Glutamatergic neuron (in vitro differentiated cells): Measurements from ENCODE around the gene EPB41L5. TPM values are rescaled to one million over a fixed set of nuclear protein-coding genes. Genes with fewer than 3 reads are reported as not detected.

Source experiments
- DNase-seq: peaks from one replicate; pipeline ENCODE4 v3.0.0; 2022
- H3K27ac Mint-ChIP-seq: one replicate; pipeline ENCODE4 v1.8.0; 2020; ENCODE audit warnings: mild to moderate bottlenecking, mixed read lengths, inconsistent platforms; ENCODE audit not compliant: unreplicated experiment
- H3K27me3 Mint-ChIP-seq: one replicate; pipeline ENCODE4 v1.8.0; 2020; ENCODE audit warnings: mild to moderate bottlenecking, moderate library complexity, mixed read lengths, inconsistent platforms; ENCODE audit not compliant: unreplicated experiment
- H3K36me3 Mint-ChIP-seq: one replicate; pipeline ENCODE4 v1.8.0; 2020; ENCODE audit warnings: mild to moderate bottlenecking, mixed read lengths, inconsistent platforms; ENCODE audit not compliant: unreplicated experiment
- H3K4me1 Mint-ChIP-seq: one replicate; pipeline ENCODE4 v1.8.0; 2020; ENCODE audit warnings: mild to moderate bottlenecking, low read depth, mixed read lengths, inconsistent platforms; ENCODE audit not compliant: unreplicated experiment
- H3K4me3 Mint-ChIP-seq: one replicate; pipeline ENCODE4 v1.8.0; 2020; ENCODE audit warnings: mild to moderate bottlenecking, mixed read lengths, inconsistent platforms; ENCODE audit not compliant: unreplicated experiment
- H3K9me3 Mint-ChIP-seq: one replicate; pipeline ENCODE4 v1.8.0; 2020; ENCODE audit warnings: mild to moderate bottlenecking, moderate library complexity, mixed read lengths, inconsistent platforms; ENCODE audit not compliant: unreplicated experiment
- total RNA-seq: library from RNA; stranded (reverse); fragmentation: NEBNext Ultra II Directional; extraction: Animal tissue kit (Norgen Biotek cat#: 25700); gene quantifications from one replicate; pipeline ENCODE4 v1.2.1, GENCODE V29; 2021; ENCODE audit not compliant: unreplicated experiment
- TF ChIP-seq, protein P1 (sequence below): fragments of 200-600 bp; sonication (generic); IDR thresholded peaks from one replicate; pipeline ENCODE4 v1.5.0; 2021; ENCODE audit not compliant: partially characterized antibody, unreplicated experiment

Gene EPB41L5
- total RNA-seq, 1 donor from 2014 or later = 71.7 TPM

DNA sequence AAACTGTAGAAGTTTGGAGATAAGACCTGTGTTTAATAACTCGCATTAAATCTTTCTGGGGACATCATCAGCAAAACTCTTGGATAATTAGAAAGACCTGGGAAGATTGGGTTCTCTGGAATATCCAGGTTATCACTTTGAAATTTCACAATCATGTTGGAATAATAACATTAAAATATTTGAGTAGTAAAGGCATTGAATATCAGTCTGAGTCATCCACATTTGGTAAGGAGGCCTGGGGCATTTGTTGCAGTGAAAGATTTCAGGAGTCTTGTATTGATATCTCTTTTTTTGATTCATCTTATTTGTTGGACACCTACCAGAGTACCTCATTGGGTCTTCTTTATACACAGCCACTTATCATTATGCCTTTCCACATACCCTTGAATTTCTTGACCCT is 95.9 kb downstream of the EPB41L5 start:
- Mint-ChIP-seq H3K27me3 (peaks cover 2% of the 10 kb centered on the region), H3K36me3 (no peaks in the 10 kb centered on the region), H3K4me3 (no peak overlapping the region), H3K9me3 (no peaks in the 10 kb centered on the region), H3K4me1 (peaks cover 2% of the 10 kb centered on the region), H3K27ac (no peak overlapping the region)
- TF ChIP-seq, protein P1, sequence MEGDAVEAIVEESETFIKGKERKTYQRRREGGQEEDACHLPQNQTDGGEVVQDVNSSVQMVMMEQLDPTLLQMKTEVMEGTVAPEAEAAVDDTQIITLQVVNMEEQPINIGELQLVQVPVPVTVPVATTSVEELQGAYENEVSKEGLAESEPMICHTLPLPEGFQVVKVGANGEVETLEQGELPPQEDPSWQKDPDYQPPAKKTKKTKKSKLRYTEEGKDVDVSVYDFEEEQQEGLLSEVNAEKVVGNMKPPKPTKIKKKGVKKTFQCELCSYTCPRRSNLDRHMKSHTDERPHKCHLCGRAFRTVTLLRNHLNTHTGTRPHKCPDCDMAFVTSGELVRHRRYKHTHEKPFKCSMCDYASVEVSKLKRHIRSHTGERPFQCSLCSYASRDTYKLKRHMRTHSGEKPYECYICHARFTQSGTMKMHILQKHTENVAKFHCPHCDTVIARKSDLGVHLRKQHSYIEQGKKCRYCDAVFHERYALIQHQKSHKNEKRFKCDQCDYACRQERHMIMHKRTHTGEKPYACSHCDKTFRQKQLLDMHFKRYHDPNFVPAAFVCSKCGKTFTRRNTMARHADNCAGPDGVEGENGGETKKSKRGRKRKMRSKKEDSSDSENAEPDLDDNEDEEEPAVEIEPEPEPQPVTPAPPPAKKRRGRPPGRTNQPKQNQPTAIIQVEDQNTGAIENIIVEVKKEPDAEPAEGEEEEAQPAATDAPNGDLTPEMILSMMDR = no peak
- no peak for DNase-seq

DNA sequence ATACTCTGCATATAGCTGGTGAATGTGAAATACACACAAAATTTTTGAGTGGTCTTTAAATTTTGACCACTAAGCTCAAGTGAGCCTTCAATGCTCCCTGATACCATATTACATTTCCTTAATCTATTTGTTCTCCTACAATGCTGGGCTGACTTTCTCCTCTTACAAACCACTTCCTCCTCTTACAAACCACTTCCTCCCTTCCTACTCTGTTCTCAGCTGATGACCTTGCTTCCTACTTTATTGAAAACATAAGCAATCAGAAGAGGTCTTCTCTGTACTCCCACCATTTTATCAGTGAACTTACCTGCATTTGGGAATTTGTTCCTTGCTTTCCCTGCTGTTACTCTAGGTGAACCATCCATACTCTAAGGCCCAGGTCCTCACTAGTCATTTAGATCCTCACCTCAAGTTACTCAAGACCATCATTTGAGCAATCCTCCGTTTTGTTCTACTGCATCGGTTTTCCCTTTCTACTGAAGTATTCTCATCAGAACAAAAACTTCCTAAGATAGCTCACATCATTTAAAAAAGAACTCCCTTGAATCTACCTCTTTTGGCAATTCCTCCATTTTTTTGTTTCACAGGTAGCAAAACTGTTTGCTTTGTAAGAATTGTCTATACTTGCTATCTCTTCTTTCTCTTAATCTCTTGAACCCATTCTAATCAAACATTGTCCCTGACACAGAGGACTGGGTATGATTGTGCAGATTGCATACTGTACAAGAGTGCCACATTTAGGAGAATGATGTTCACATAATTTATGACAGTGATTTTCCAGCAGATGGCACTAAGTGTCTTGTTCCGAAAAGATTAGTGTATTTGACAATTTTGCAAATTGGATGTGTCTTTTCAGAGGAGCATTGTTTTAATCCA is 96.5 kb downstream of the EPB41L5 start:
- Mint-ChIP-seq H3K27ac (no peak overlapping the region), H3K27me3 (no peaks in the 10 kb centered on the region), H3K9me3 (no peaks in the 10 kb centered on the region), H3K4me3 (no peak overlapping the region), H3K4me1 (peaks cover 2% of the 10 kb centered on the region), H3K36me3 (no peaks in the 10 kb centered on the region)
- DNase-seq = no peak
- TF ChIP-seq, protein P1 = peak; percentile 25

DNA sequence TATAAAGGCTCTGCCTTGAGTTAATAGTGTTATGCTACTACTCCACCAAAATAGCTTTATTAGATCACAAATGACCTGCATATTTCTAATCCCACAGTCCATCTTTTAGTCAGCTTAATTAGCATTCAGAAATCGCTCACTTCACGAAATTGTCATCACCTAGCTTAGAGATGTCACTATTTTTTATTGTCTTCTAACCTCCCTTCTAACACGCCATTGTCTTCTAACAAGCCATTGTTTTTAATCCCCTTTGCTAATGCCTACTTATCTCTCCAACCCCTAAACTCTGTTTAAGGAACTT is 97.1 kb downstream of the EPB41L5 start:
- no peak overlapping the region for H3K4me3 Mint-ChIP-seq
- no peak for DNase-seq
- no peaks in the 10 kb centered on the region for H3K9me3 Mint-ChIP-seq
- H3K4me1 Mint-ChIP-seq = peaks cover 2% of the 10 kb centered on the region
- no peak overlapping the region for H3K27ac Mint-ChIP-seq
- no peaks in the 10 kb centered on the region for H3K36me3 Mint-ChIP-seq
- TF ChIP-seq, protein P1 = no peak
- H3K27me3 Mint-ChIP-seq = no peaks in the 10 kb centered on the region

DNA sequence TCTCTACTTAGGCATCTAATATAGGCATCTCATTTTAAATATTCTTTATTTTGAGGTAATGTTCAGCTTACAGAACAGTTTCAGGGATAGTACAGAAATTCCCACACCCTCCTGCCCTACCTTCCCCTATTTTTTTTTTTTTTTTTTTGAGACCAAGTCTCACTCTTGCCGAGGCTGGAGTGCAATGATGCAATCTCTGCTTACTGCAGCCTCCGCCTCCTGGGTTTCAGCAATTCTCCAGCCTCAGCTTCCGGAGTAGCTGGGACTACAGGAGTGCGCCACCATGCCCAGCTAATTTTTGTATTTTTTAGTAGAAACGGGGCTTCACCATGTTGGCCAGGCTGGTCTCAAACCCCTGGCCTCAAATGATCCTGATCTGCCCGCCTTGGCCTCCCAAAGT is 97.6 kb downstream of the EPB41L5 start:
- Mint-ChIP-seq H3K4me3 (no peak overlapping the region), H3K36me3 (no peaks in the 10 kb centered on the region), H3K27me3 (no peaks in the 10 kb centered on the region), H3K4me1 (peaks cover 2% of the 10 kb centered on the region), H3K9me3 (no peaks in the 10 kb centered on the region), H3K27ac (no peak overlapping the region)
- DNase-seq = no peak
- TF ChIP-seq, protein P1 = no peak

DNA sequence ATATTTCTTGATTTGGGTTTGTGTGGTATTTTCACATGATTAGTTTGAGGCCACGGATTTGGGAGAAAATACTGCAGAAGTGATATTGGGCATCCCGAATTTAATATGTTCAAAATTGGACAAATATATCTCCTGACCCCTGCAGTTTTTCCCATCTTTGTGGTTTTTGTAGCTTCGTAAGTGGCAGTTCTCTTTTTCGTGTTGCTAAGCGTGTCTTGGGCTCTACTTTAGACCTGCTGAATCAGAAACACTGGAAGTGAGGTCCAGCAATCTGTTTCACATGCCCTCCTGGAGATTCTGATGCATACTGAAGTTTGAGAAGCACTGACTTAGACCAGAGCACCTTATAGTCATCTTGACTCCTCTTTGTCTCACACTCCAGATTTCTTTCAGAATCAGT is 98.3 kb downstream of the EPB41L5 start:
- TF ChIP-seq, protein P1 = no peak
- Mint-ChIP-seq H3K4me1 (peaks cover 2% of the 10 kb centered on the region), H3K4me3 (no peak overlapping the region), H3K27me3 (no peaks in the 10 kb centered on the region), H3K27ac (no peak overlapping the region), H3K36me3 (no peaks in the 10 kb centered on the region), H3K9me3 (no peaks in the 10 kb centered on the region)
- DNase-seq = no peak
